HG03575 (cell line): ENCODE measurements around the gene MYF5.

ENCODE experiments used
- ATAC-seq: cut with Tn5 transposase; IDR thresholded peaks from one replicate; pipeline ENCODE4 v1.9.1; 2021; ENCODE audit not compliant: unreplicated experiment, insufficient number of reproducible peaks, low FRiP score; ENCODE audit errors: extremely low read depth

The MYF5 gene

DNA sequence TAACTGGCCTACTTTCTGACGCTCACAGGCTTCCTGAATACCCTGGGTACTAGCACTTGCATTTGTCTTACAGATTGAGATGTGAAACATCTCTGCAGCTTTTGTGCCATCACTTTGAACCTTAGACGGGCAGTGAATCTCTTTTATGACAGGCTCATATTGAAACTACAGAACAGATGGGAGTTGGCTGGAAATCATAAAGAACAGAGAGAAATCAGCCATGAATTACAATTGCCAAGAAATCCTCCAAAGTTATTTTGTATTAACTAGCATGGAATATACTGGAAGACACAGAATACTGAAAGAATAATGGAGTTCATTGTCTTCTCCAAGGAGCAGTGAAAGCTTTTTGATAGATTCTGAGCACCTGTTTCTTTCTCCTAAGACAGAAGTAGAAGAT lies 32.7 kb downstream of the MYF5 start:
- ATAC-seq, result no peak

GRCh38 chr12:80752464-80752863 lies 35.8 kb downstream of the MYF5 start:
- ATAC-seq, result no peak

GRCh38 chr12:80754274-80754673 lies 37.6 kb downstream of the MYF5 start:
- ATAC-seq, result no peak

DNA sequence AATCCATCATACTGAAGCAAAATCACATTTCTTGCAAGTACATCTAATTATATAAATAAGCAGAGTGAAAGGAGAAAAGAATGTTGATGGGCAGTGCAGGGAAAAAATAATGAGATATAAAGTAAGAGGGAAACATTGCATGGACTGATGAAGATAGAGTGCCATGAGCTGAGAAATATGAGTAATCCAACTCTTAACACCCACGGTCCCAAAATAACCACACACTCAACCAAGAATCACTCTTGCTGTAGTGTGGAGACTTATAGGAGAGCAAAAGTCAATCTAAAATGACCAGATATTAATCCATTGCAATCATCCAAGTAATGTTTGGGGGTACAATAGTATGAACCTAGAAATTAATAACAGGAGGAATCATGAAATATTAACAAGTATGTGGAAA lies 40.2 kb downstream of the MYF5 start:
- ATAC-seq, result peak; percentile 85

DNA sequence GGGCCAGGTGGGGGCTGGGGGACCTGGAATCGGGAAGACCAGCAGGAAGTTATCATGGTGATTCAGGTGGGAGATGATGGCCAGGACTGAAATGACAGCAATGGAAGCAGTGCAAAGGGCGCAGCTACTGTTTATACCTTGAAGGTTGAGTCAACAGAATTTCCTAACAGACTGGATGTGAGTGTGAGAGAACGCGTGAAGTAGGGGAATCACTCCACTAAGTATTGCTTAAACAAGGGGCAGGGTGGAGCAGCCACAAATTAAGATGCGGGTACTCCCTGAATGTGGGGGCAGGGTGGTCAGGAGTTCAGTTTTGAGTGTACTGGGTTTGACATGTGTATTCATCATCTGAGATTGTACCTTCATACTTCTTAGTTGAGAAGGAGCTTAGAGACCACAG lies 45.1 kb downstream of the MYF5 start:
- no peak for ATAC-seq

GRCh38 chr12:80763874-80764273 lies 47.2 kb downstream of the MYF5 start:
- ATAC-seq, result no peak

DNA sequence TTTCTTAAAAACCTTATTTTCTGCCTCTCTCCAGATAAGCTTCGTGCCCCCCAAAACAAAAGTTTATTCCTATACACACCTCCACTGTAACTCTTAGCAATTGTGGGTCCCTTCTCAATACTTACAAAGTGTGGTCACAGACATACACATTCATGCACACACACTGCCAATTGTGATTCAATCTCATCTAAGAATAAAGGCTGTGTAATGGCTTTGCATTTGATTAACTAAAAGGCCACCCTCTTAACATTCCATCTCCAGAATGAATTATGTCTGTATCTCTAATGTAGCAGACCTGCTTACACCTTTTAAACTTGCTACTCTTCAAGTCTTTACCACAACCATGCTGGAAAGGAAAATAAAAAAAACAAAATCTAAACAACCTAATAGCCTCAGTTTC lies 49.5 kb downstream of the MYF5 start:
- no peak for ATAC-seq

GRCh38 chr12:80766897-80767296 lies 50.2 kb downstream of the MYF5 start:
- peak; percentile 68 for ATAC-seq
